Smooth muscle cell (in vitro differentiated cells): ENCODE results near the gene EVPL. TPM values are rescaled to one million over a fixed set of nuclear protein-coding genes. Genes with fewer than 3 reads are reported as not detected.

Experiments used
- DNase-seq: peaks from one replicate; lab custom pipeline; 2025; ENCODE audit not compliant: unreplicated experiment; lab: John Stamatoyannopoulos, UW
- H2AFZ ChIP-seq: fragments of 200-600 bp; sonication (generic); 2 replicates; pipeline ENCODE4 v1.6.0; 2016; ENCODE audit warnings: antibody characterized with exemption, low read depth, mild to moderate bottlenecking
- H3F3A ChIP-seq: fragments of 200-600 bp; sonication (generic); 2 replicates; pipeline ENCODE4 v1.6.0; 2017; ENCODE audit warnings: antibody characterized with exemption, low read depth
- H3K27ac ChIP-seq: fragments of 200-600 bp; sonication (generic); 2 replicates; pipeline ENCODE4 v1.5.1; 2016; ENCODE audit warnings: low read depth, mild to moderate bottlenecking
- H3K27me3 ChIP-seq: fragments of 200-600 bp; sonication (generic); 2 replicates; pipeline ENCODE4 v1.6.1; 2016; ENCODE audit warnings: low read depth, mild to moderate bottlenecking
- H3K36me3 ChIP-seq: fragments of 200-600 bp; sonication (generic); 2 replicates; pipeline ENCODE4 v1.5.1; 2016; ENCODE audit warnings: low read depth
- H3K4me1 ChIP-seq: fragments of 200-600 bp; sonication (generic); 2 replicates; pipeline ENCODE4 v1.5.1; 2016; ENCODE audit warnings: low read depth
- H3K4me2 ChIP-seq: fragments of 200-600 bp; sonication (generic); 2 replicates; pipeline ENCODE4 v1.6.0; 2016; ENCODE audit warnings: mild to moderate bottlenecking
- H3K4me3 ChIP-seq: fragments of 200-600 bp; sonication (generic); 2 replicates; pipeline ENCODE4 v1.5.1; 2016; ENCODE audit warnings: mild to moderate bottlenecking
- H3K79me2 ChIP-seq: fragments of 200-600 bp; sonication (generic); 2 replicates; pipeline ENCODE4 v1.6.0; 2016; ENCODE audit warnings: low read depth, mild to moderate bottlenecking
- H3K9ac ChIP-seq: fragments of 200-600 bp; sonication (generic); 2 replicates; pipeline ENCODE4 v1.6.0; 2016; ENCODE audit warnings: low read depth
- H3K9me3 ChIP-seq: fragments of 200-600 bp; sonication (generic); replicated peaks from 2 replicates; pipeline ENCODE4 v1.5.1; 2016; ENCODE audit warnings: low read depth
- H4K20me1 ChIP-seq: fragments of 200-600 bp; sonication (generic); 2 replicates; pipeline ENCODE4 v1.6.0; 2016; ENCODE audit warnings: low read depth
- WGBS: methylation state at CpG from one replicate; pipeline ENCODE4 v1.1.7; 2016; ENCODE audit warnings: low lambda C conversion rate; 5-methylcytosine and 5-hydroxymethylcytosine counted together
- polyA plus RNA-seq: library from polyadenylated mRNA; unstranded; fragments of >200 nt; fragmentation: Nextera tagmentation; extraction: Ambion mirVana; gene quantifications from 2 replicates; pipeline ENCODE4 v1.2.1, GENCODE V29; 2016
- total RNA-seq: library from RNA; depleted of rRNA; stranded (reverse); fragments of >200 nt; gene quantifications from 2 replicates; pipeline ENCODE4 v1.2.3, GENCODE V29; 2014
- TF ChIP-seq, protein P1 (sequence below): fragments of 200-600 bp; sonication (generic); IDR thresholded peaks from 2 replicates; pipeline ENCODE4 v1.5.1; 2017; ENCODE audit warnings: borderline replicate concordance, mild to moderate bottlenecking, antibody characterized with exemption; ENCODE audit not compliant: insufficient read depth, poor library complexity, severe bottlenecking

Gene EVPL
- total and polyA plus RNA-seq, 2 experiments from 2014 or later: 1.6 to 2.0 TPM

DNA sequence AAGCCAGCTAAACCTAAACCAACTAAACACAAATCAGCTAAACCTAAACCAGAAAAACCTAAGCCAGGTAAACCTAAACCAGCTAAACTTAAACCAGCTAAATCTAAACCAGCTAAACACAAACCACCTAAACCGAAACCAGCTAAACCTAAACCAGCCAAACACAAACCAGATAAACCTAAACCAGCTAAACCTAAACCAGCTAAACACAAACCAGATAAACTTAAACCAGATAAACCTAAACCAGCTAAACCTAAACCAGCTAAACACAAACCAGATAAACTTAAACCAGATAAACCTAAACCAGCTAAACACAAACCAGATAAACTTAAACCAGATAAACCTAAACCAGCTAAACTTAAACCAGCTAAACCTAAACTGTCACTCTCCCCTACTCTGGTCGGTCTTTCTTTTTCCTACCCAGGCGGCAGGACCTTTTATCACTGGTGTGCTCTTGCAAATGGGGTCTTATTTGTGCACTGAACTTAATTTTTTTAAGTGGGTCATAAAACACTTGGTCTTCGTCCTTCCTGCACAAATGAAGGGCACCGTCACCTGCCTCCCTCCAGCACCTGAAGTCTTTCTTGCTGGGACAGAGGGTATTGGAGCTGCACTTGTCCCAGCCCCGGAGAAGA lies 7.2 kb downstream of the EVPL start:
- Histone ChIP-seq H3K4me2 (no peak overlapping the region), H3K79me2 (no peaks in the 10 kb centered on the region), H3F3A (no peaks in the 10 kb centered on the region), H3K36me3 (no peaks in the 10 kb centered on the region), H3K4me1 (no peaks in the 10 kb centered on the region), H3K9ac (no peak overlapping the region), H3K4me3 (no peak overlapping the region), H2AFZ (no peak overlapping the region), H3K9me3 (no peaks in the 10 kb centered on the region), H3K27me3 (no peaks in the 10 kb centered on the region), H3K27ac (no peak overlapping the region), H4K20me1 (no peaks in the 10 kb centered on the region)
- 87% methylated on average over 6 of the region's 6 CpGs for WGBS
- TF ChIP-seq, protein P1, sequence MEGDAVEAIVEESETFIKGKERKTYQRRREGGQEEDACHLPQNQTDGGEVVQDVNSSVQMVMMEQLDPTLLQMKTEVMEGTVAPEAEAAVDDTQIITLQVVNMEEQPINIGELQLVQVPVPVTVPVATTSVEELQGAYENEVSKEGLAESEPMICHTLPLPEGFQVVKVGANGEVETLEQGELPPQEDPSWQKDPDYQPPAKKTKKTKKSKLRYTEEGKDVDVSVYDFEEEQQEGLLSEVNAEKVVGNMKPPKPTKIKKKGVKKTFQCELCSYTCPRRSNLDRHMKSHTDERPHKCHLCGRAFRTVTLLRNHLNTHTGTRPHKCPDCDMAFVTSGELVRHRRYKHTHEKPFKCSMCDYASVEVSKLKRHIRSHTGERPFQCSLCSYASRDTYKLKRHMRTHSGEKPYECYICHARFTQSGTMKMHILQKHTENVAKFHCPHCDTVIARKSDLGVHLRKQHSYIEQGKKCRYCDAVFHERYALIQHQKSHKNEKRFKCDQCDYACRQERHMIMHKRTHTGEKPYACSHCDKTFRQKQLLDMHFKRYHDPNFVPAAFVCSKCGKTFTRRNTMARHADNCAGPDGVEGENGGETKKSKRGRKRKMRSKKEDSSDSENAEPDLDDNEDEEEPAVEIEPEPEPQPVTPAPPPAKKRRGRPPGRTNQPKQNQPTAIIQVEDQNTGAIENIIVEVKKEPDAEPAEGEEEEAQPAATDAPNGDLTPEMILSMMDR: no peak
- no peak for DNase-seq

DNA sequence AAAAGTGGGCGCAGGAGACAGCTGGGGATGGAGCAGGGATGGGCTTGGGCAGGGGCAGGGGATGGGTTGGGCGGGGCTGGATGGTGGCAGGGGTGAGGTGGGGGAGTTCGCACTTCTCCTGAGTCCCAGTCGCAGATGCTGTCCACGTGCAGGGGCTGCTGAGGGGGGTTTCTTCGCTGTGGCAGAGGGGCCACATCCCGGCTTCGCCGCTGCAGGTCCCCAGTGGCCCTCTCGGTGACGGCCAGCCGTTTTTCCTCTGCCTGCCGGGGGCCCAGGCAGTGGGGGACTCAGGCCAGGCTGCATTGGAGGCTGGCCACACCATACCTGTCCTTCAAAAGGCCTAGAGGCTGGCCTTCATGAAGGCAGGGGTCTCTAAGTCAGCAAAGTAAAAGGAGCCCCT lies 8.3 kb downstream of the EVPL start:
- DNase-seq: no peak
- H2AFZ ChIP-seq: no peak overlapping the region
- WGBS: 88% methylated on average over 10 of the region's 13 CpGs
- H3K27me3 ChIP-seq: no peaks in the 10 kb centered on the region
- no peak overlapping the region for H3K9ac ChIP-seq
- no peaks in the 10 kb centered on the region for H3F3A ChIP-seq
- H3K9me3 ChIP-seq: no peaks in the 10 kb centered on the region
- no peaks in the 10 kb centered on the region for H3K4me1 ChIP-seq
- H3K36me3 ChIP-seq: no peaks in the 10 kb centered on the region
- no peak overlapping the region for H3K4me2 ChIP-seq
- H3K27ac ChIP-seq: no peak overlapping the region
- no peaks in the 10 kb centered on the region for H4K20me1 ChIP-seq
- no peak overlapping the region for H3K4me3 ChIP-seq
- TF ChIP-seq, protein P1: no peak
- no peaks in the 10 kb centered on the region for H3K79me2 ChIP-seq

DNA sequence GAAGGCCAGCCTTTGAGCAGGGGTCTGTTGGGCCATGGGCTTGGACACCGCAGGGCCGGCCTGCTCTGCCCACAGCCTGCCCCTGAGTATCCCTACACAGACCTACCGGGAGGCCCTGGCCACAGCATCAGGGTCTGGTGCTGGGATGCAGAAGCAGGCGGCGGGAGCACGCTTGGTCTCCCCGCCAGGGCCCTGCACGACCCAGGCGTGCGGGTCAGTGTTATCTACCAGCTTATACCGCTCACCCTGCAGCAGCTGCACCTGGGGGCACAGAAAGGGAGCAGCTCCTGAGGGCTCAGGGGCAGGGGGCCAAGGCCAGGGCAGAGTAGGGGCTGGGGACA lies 8.8 kb downstream of the EVPL start:
- TF ChIP-seq, protein P1: no peak
- Histone ChIP-seq H3K27ac (no peak overlapping the region), H2AFZ (no peak overlapping the region), H4K20me1 (no peaks in the 10 kb centered on the region), H3K9ac (no peak overlapping the region), H3K36me3 (no peaks in the 10 kb centered on the region), H3K27me3 (no peaks in the 10 kb centered on the region), H3K4me3 (no peak overlapping the region), H3K9me3 (no peaks in the 10 kb centered on the region), H3K4me2 (no peak overlapping the region), H3K4me1 (no peaks in the 10 kb centered on the region), H3F3A (no peaks in the 10 kb centered on the region), H3K79me2 (no peaks in the 10 kb centered on the region)
- WGBS: 90% methylated on average over 11 of the region's 11 CpGs
- DNase-seq: no peak
